Epithelial cell of prostate (primary cell): Measurements from ENCODE around the gene CEP78.
"Not testable (repeated sequence)": the region's sequence is repeated elsewhere in the genome, so short reads cannot be mapped to it uniquely, and the experiment has no call there.

ENCODE experiments used
- DNase-seq: peaks from one replicate; pipeline ENCODE4 v3.0.0-alpha.2; 2011; ENCODE audit warnings: low read depth, low spot score
- H3K27ac ChIP-seq: fragments of 450-650 bp; 2 replicates; pipeline ENCODE4 v1.5.1; 2017; ENCODE audit warnings: mild to moderate bottlenecking

Gene CEP78, protein sequence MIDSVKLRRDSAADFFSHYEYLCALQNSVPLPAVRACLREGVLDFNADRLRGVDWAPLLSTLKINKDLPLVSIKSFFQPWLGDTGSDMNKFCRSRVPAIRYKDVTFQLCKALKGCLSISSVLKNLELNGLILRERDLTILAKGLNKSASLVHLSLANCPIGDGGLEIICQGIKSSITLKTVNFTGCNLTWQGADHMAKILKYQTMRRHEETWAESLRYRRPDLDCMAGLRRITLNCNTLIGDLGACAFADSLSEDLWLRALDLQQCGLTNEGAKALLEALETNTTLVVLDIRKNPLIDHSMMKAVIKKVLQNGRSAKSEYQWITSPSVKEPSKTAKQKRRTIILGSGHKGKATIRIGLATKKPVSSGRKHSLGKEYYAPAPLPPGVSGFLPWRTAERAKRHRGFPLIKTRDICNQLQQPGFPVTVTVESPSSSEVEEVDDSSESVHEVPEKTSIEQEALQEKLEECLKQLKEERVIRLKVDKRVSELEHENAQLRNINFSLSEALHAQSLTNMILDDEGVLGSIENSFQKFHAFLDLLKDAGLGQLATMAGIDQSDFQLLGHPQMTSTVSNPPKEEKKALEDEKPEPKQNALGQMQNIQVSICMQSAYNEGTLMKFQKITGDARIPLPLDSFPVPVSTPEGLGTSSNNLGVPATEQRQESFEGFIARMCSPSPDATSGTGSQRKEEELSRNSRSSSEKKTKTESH

DNA sequence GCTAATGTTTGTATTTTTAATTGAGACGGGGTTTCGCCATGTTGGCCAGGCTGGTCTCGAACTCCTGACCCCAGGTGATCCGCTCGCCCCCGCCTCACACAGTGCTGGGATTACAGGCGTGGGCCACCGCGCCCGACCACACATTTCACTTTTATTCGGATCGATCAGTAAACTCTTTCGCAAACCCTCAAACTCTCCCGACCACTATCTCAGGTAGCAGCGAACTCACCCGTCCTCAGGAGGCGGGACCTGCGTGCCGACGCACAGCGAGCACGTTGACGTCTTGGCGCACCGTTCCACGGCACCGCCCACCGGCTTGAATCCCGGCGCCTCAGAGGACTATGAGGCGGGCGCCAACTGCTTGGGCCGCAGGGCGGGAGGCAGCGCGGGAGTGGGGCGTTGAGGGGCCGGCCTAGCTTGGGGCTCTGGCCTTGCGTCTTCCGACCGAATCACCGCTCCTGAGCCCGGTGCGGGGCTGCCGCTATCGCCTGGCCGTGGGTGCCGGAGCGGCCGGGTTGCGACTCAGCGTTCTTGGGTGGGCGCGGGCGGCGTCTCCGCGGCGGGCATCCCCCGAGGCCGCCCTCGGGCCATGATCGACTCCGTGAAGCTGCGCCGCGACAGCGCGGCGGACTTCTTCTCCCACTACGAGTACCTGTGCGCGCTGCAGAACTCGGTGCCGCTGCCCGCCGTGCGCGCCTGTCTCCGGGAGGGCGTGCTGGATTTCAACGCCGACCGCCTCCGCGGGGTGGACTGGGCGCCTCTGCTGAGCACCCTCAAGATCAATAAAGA lies at the start of gene CEP78:
TSS of gene CEP78 (plus strand) at position 314 of the 789 bp plus-strand sequence. CDS start at position 590, 276 bp downstream.
- peak; percentile 61 for DNase-seq
- peak within 1 kb of the TSS; percentile 70 for H3K27ac ChIP-seq

DNA sequence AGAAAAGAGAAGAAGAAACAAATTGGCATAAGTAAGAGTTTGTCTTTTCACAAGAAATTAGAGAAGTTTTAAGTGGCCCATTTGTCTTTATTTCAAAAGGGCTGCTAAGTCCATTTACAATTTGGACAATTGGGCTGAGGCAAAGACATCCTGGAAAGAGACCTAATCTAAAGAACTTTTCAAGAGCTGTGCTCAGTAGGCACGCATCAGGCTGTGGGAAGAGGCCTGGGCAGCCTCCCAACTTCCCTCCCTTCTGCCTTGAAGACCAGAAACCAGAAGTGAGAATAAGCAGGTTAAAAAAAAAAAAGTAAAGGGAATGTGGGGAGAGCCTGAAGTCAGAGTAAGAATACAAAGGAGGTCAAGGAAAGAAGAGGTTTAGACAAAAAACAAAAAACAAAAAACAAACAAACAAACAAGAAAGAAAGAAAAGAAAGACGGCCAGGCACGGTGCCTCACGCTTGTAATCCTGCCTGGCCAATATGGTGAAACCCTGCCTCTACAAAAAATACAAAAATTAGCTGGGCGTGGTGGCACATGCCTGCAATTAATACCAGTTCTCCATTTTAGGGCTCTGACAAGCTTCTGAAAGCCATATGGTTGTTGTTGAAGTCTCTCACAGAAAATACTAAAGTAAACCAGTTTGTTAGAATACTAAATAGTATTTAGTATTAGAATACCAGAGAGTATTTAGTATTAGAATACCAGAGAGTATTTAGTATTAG lies 48.0 kb upstream of the CEP78 start:
- no peak overlapping the region for H3K27ac ChIP-seq
- no peak for DNase-seq

DNA sequence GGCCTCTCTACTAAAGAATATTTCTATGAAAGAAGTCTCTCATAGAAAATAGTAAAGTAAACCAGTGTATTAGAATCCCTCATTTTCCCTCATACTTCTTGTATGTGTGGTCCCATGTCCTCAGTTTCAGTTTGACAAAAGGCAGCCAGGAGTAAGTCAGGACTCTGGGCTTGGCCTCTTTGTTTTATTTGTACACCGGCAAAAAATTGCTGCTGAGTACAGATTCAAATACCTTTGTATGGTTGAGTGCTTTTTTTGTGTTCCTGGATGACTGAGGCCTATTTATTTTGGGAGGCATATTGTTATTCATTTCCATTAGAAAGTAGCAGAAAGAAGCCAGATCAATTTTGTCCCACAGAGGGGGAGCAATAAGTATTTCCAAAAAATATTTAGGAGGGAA lies 47.3 kb upstream of the CEP78 start:
- no peak for DNase-seq
- H3K27ac ChIP-seq = no peak overlapping the region

DNA sequence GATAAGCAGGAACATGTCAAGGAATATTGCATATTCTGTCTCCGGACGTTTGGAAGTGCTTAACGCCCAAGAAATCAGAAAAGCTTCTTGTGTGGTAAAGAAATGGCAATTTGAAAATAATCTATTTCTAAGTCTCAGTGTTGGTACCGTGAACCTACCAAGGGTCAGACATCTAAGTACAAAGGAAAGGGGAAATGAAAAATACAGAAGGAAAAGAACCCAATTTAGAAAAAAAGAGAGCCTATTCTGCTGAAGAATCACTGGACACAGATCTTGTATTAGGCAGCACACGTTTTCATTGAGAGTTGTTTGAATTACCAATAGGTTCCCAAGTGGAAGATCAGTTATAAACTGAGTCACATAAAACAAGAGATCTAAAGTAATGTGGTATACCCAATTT lies 46.9 kb upstream of the CEP78 start:
- no peak for DNase-seq
- H3K27ac ChIP-seq = no peak overlapping the region

DNA sequence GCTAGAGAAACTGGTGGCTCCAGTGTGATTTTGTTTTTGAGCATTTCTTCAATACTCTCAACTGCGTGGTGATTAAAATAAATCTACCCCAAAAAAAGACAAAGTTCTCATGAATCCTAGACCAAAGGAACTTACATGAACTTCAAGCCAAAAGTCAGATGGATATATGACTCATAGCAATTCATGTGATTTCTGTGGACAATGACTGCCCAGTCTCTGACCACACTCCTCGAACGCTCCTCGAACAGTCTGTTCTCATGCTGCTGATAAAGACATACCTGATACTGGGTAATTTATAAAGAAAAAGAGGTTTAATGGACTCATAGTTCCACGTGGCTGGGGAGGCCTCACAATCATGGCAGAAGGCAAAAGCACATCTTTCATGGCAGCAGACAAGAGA lies 46.4 kb upstream of the CEP78 start:
- H3K27ac ChIP-seq = no peak overlapping the region
- DNase-seq = no peak

DNA sequence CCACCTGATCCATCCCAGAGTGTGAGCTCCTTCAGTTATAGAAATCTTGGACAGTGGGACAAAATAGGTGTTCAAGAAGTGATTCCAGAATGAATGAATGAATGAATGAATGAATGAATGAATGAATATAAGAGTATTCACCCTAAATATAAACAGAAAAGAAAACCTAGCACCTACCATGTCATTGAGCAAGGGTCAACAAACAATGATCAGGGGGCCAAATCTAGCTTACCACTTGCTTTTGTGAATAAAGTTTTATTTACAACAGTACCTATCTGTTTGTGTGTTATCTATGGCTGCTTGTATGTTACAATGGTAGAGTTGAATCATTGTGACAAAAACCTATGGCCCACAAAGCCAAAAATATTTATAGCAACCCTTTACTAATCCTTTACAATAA lies 43.9 kb upstream of the CEP78 start:
- no peak overlapping the region for H3K27ac ChIP-seq
- DNase-seq = no peak

DNA sequence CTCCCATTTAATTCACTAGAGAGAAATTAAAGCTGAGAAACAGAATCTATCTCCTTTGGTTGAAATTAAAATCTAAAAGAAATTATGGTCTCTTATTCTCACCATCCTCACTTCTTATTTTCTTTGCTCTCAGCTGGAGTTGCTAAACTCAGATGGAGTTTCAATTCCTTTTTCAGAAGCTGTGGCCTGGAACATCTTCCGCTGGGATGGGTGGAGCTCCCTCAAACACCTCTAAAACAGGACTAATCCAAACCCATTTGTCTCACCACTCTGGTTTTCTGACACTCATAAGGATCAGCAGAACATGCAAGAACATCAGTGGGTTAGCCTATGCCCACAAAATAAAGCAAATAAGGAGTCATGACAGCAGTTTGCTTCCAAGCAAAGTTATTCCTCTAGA lies 39.6 kb upstream of the CEP78 start:
- H3K27ac ChIP-seq = no peak overlapping the region

DNA sequence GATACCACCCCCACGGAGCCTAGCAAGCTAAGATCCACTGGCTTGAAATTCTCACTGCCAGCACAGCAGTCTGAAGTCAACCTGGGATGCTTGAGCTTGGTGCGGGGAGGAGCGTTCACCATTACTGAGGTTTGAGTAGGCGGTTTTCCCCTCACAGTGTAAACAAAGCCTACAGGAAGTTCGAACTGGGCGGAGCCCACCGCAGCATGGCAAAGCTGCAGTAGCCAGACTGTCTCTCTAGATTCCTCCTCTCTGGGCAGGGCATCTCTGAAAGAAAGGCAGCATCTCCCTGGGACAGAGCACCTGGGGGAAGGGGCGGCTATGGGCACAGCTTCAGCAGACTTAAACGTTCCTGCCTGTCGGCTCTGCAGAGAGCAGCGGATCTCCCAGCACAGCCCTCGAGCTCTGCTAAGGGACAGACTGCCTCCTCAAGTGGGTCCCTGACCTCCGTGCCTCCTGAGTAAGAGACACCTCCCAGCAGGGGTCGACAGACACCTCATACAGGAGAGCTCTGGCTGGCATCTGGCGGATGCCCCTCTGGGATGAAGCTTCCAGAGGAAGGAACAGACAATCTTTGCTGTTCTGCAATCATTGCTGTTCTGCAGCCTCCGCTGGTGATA lies 34.6 kb upstream of the CEP78 start:
- DNase-seq = peak; percentile 5
- H3K27ac ChIP-seq = not testable (repeated sequence)

More for the DNA sequence above, 39.6 kb upstream of the CEP78 start:
- no peak for DNase-seq

DNA sequence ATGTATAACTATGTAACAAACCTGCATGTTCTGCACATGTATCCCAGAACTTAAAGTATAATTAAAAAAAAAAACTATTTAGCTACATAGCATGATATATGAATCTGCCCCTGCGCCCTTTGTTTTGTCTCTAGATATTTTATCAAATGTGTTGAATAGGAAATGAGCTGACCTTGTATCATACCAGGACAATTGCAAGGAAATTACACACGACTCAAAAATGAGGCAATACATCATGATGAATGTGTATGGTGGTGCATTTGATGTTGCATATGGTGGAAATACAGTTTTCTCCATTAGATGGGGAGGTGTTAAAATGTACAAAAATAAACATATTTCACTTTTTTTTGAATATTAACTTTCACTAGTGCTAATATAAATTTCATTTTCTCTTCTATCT lies 28.6 kb upstream of the CEP78 start:
- H3K27ac ChIP-seq = no peak overlapping the region
- no peak for DNase-seq

DNA sequence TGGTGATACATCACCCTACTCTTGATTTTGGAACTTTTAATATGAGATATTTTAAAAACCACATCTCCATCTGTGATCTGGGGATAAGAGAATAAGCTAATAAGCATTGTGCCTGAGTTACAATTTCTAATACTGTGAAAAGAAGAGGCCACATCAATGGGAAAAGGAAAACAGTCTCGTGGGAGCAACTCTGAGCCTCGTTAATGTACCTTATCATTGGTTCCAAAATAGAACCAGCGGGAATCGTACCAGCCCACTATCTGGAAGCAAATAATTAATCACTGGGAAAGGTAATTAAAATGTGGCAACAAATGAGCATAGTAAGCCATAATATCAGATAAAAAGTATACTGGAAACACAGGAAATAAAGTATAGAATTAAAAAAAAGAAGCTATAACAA lies 28.0 kb upstream of the CEP78 start:
- DNase-seq = no peak
- H3K27ac ChIP-seq = no peak overlapping the region

DNA sequence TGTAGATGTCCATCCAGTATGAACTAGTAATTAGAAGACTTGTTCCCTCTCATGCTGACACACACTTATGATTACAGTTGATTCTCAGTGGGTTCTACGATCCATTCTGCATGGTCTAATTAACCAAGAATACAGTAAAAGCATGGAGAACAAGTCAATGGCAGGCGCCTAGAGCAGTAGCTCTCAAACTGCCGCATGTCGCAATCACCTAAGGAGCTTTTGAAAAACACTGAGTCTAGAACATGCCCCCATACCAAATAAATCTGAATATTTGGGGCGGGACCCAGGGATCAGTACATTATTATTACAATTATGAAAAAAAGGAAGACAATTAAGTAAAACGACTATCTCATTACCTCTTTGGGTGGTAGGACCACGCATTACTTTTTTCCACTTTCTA lies 26.7 kb upstream of the CEP78 start:
- no peak for DNase-seq
- no peak overlapping the region for H3K27ac ChIP-seq

DNA sequence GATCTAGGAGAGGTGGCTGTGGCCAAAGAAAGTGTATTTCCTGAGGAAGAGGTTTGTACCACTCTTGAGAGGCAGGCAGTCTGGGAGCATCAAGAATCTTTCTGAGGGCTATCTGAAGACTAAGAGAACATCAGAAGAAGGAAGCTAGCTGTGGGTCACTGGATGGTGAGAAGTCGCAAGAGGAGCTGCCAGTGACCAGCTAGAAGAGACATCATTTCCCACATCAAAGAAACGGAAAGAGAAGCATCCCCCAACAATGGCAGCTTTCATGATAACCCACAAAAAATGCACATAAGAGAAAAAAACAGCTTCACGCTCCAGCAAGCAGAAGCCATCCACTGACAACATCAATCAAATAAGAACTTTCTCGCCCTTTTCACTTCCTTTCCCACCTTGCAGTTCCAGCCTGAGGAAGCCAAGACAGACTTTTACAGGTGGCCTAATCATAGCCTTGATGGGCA lies 25.0 kb upstream of the CEP78 start:
- no peak for DNase-seq
- no peak overlapping the region for H3K27ac ChIP-seq

DNA sequence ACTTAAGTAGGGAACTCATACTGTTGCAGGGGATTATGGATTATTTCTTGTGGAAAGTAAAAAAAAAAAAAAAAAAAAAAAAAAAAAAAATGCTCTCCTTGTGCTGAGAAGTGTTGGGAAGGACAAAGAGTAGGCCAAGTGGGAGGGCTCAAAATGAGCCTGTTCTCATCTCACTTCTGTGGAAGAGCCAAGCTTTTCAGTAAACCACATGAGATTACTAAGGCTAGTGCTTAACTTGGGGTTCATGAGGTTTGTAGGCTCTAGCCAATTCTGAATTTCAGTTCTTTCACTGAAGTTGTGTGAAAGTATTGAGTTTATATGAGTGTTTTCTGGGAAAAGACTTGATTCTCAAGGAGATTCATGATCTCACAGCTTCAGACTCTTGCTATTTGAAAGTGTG lies 23.0 kb upstream of the CEP78 start:
- DNase-seq = no peak
- no peak overlapping the region for H3K27ac ChIP-seq

DNA sequence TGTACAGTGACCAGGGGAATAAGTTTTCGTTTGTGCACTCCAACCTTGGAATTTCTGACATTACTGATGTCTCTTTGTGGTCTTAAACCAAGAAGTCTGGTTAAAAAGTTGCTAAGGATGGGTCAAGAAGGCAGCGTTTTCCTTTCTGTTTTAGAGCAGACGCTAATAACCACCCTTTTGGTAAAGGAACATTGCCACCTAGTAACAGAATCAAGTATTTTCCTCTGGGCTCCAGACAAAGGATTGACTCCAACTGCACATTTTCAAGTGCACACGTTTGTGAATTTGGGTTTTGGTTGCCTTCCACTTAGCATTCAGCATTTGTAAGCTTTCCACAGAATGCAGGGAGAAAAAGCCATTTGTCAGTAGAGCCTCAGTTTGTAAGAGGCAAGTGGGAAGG lies 22.2 kb upstream of the CEP78 start:
- H3K27ac ChIP-seq = no peak overlapping the region
- no peak for DNase-seq

DNA sequence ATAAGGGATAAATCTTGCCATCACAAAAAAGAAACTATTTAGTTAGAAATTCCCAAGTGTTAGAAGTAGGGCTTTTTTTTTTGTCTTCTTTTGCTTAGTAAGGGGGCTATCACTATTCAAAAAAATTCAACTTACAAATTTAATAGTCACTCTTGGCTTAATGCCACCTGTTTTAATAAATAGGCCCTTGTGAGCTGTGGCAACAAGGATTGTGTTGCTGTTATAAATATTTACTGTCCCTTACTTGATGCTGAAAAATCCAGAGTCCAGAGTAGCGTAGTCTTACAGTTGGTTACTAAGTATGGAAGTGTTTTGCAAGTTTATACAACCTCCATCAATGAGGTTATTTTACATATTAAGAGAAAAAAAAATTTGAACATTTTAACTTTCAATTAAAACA lies 21.4 kb upstream of the CEP78 start:
- no peak for DNase-seq
- H3K27ac ChIP-seq = no peak overlapping the region

DNA sequence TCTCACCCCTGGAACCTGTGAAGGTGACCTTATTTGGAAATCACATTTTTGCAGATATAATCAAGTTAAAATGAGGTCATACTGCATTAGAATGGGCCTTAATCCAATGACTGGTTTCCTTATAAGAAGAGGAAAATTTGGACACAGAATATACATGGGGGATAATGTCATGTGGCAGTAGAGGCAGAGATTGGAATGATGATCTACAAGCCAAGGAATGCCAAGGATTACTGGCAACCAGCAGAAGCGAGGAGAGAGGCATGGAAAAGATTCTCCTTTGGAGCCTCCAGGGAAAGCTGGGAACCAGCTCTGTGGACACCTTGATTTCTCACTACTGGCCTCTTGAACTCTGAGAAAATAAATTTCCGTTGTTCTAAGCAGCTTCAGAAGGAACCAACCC lies 20.2 kb upstream of the CEP78 start:
- no peak for DNase-seq
- no peak overlapping the region for H3K27ac ChIP-seq

DNA sequence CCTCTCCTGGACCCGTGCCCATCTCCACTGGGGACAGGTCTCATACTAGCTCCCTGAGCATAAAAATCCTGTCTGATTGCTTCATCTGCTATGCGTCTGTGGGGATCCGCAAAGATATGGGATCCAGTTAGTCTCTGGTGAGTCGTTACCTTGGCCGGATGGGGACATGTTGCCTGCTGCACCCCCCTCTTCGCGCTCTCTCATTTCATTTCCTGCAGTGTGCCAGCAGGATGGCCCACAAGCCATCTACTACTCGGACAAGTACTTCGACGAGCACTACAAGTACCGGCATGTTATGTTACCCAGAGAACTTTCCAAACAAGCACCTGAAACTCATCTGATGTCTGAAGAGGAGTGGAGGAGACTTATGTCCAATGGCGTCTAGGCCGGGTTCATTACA lies 17.0 kb upstream of the CEP78 start:
- no peak overlapping the region for H3K27ac ChIP-seq
- no peak for DNase-seq

DNA sequence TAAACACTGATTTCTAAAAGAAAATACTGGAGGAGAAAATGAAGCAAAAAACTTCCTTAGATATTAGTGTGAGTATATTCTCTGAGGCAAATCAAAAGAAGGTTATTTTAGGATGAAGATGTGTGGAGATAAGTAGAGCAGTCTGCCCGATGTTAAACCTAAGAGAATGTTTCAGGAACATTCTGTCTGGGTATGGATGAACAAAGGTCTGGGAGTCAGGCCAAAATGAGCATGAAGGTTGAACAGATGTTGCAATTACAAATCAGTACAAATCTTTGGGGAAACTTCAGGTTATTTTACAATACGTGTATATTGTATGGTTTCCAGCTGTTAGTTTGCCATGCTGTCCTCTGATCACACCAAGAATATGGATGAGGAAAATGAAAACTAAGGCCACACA lies 14.4 kb upstream of the CEP78 start:
- H3K27ac ChIP-seq = no peak overlapping the region
- no peak for DNase-seq

DNA sequence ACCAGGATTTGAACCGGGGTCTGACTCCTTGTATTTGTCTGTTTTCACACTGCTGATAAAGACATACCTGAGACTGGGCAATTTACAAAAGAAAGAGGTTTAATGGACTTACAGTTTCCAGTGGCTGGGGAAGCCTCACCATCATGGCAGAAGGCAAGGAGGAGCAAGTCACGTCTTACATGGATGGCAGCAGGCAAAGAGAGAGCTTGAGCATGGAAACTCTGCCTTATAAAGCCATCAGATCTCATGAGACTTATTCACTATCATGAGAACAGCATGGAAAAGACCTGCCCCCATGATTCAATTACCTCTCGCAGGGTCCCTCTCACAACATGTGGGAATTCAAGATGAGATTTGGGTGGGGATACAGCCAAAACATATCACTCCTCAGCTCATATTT lies 14.0 kb upstream of the CEP78 start:
- not testable (repeated sequence) for DNase-seq, H3K27ac ChIP-seq

DNA sequence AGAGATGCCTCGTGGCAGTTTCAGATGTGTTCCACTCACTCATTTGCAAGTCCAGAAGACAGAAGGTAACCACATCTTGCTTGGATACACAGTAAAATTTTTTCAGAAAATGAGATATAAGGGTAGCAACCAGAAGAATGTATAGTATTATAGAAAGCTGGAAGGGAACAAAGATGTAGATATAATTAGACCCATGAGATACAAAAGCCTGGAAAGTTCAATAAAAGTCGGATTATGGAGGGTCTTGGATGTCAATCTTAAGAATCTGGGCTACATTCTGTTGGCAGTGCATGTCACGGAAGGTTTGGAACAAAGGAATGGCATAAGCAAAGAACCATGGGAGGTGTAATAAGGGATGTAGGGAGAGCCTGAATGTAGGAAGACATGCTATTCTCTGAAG lies 5.1 kb upstream of the CEP78 start:
- H3K27ac ChIP-seq = no peak overlapping the region
- DNase-seq = no peak
